Sciatic nerve (tissue), 2 donors: ENCODE measurements around the gene FKRP. TPM values are rescaled to one million over a fixed set of nuclear protein-coding genes. Genes with fewer than 3 reads are reported as not detected.

Source experiments
- ATAC-seq: fragments of 200-7000 bp; cut with Tn5 transposase; one replicate; pipeline ENCODE4 v1.9.1; 2020; ENCODE audit warnings: mild to moderate bottlenecking, moderate library complexity
- DNase-seq: peaks from one replicate; pipeline ENCODE4 v3.0.0-alpha.2; 2020; ENCODE audit warnings: low spot score
- intact Hi-C: fragments of 100-400 bp; cut with DNase I; formaldehyde crosslinking; loops from one replicate; pipeline ENCODE4 v1.14.2; 2022
- total RNA-seq: library from RNA; stranded (reverse); fragmentation: NEBNext Ultra II Directional; extraction: Animal tissue kit (Norgen Biotek cat#: 25700); gene quantifications from one replicate; pipeline ENCODE4 v1.2.1, GENCODE V29; 2021
- donor health status: DM: no; HTN: no; CAD: no.
- donor health status: DM: no; HTN: no; CAD: no.

FKRP gene
- total RNA-seq, 1 donor from 2014 or later = 25.2 TPM

DNA sequence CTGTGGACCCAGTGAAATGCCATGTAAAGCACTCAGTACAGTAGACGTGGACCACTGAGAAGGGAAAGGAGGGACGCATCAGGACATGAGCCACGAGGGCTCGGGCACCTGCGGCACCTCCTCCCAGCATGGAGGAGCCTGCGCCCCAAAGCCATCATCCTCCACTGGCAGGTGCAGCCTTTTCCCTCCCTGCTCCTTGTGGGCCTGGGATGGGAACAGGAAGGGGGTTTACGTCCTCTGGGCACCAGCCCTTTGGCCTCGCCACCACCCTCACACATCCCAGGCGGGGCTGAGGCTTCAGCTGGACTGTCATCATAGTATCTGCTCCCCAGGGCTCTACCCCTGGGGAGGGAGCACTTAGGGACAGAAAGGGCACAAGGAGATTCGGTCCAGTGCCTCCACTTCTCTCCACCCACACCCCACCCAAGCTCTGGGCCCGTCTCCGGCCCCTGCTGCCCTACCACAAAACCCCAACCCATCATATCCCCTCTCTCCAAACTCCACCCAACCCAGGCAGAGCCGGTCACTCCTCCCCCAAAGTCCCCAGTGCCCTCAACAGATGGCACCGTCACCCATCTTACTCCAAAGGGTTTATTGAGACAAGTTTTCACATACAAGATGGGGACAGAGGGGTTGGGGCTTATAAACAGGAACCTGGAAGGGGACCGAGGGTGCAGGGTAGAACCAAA, 26.8 kb upstream of the FKRP start:
- DNase-seq = no peak
- intact Hi-C loops = no loop called here
- no peak for ATAC-seq

DNA sequence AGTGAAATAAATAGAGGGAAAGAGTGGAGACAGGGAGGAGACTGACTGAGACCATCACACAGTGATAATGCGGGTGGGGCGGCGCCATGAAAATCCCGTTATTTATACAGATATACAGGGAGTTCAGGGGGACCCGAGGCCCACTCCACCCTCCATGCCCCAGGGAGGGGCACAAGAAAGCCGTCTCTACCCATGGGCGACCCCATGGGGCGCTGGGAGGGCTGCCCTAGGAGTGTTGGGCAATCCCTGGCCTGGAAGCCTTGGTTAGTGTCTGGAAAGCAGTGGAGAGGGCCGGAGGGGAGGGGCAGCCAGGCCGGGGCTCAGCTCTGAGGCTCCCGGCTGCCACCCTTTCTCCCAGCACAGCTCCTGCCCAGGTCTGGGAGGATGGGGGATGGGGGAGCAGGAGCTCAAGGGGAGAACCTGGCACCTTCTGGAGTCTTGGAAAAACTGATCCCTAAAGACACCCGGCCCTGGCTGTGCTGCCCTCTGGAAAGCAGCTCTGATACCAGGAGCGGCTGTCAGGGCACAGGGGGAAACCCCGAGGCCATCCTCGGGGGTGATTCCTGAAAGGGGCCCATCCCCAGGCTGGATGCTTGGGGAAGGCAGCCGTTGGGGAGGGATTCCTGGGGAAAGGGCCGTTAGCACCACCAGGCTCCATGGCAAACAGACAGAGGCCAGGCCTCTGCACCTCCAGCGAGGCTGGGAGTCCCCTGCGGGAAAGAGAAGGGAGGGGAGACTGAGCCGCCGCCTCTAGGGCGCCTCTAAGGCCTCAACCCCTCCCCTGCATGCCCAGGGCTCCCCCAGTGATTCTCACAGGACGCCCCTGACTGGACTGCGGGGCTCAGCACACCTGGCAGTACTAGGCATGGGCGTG, 26.0 kb upstream of the FKRP start:
- intact Hi-C loops = no loop called here
- ATAC-seq (no peak), DNase-seq (no peak)

DNA sequence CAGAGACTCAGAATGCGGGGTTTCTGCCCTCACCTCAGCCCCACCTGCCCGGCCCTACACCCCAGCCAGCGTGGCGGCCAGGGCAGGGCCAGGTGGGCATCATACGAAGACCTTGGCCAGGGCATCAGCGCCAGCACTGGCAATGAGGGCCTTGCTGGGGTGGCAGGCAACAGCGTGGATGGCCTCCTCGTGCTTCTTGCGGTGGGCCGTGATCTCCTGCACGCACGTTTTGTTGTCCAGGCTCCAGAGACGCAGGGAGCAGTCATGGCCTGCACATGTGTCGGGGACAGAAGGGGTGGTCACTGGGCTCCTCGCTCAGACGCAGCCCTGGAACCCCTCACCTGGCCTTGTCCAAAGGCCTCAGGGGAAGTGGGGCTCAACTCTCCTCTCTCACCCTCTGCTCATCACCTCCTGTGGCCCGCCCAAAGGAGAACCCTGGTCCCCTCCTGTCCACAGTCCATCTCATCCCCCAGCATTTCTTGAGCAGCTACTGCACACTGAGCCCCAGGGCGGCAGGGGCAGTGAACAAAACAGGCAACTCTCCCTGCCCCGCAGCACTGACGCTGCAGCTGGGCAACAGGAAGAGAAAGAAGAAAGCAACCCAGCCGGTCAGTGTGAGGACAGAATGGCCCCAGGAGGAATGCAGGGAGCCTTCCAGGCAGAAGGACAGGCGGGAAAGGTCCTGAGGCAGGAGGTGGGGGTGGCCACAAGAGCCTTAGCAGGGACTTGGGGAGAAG, 25.2 kb upstream of the FKRP start:
- DNase-seq (no peak), ATAC-seq (no peak)
- intact Hi-C loops = no loop called here

DNA sequence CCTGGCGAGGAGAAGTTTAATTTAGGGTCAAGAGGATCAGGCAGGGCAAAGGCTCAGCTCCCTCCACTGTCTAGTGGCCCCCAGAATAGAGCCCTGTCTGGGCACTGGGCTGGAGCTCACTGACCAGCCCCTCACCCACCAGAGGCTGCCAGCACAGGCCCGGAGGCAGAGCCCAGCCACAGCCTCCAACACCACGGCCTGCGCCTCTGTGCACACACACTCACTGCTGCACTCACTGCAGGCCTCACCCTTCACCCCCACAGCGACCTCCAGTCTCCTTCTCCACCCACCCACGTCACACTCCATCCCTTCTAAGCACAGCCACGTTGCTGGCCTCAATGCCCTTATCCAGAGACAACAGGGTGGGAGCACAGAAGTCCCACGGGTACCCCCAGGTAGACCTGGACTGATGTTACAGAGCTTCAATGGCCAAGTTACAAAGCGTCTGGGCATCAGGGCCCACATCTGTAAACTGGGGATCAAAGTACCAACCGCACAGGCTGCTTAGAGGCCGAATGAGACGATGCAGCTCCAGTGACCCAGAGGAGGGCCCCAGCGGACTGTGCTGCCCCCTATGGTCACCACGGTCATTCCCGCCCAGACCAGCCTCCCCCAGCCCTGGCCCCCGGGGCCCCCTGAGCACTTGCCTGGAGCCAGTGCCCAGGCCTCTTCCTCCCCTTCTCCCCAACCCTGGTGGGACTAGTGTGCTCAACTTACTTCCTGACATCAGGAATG, 24.4 kb upstream of the FKRP start:
- ATAC-seq = no peak
- peak; percentile 59 for DNase-seq
- intact Hi-C loops = no loop called here

- ATAC-seq = no peak
- intact Hi-C loops = no loop called here
- DNase-seq = peak; percentile 56
Measured at GRCh38 chr19:46722004-46722380, 23.9 kb upstream of the FKRP start.

DNA sequence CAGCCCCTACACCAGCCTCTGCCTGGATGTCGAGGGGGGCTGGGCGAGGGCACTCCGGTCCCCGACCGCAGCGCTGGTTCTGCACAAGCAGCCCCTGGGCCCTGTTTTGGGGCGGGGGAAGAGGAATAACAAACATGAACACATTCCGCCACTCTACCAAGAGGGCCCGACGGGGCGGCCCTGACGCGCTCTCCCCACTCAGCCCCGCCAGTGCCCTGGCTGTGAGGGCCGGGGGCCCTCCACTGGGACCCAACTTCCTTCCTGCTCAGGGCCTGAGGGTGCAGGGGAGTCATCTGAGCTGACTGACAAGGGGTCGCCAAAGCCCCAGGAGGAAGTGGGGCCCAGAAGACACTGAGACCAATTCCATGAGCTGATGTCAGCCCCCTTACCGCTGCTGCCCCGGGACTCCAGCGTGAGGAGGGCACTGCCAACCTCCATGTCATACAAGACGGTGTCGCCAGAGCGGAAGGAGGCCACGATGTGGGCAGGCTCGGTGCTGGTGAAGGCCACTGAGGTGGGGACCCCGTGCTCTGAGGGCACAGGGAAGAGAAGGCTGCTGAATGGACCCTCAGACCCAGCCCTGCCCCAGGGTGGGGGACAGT, 23.3 kb upstream of the FKRP start:
- ATAC-seq = no peak
- intact Hi-C loops = no loop called here
- peak; percentile 57 for DNase-seq

- intact Hi-C loops = no loop called here
- ATAC-seq = no peak
Measured at GRCh38 chr19:46723023-46723461, 22.8 kb upstream of the FKRP start.

GRCh38 chr19:46723471-46723870, 22.4 kb upstream of the FKRP start:
- DNase-seq (no peak), ATAC-seq (no peak)
- intact Hi-C loops = no loop called here

More at GRCh38 chr19:46723023-46723461, 22.8 kb upstream of the FKRP start:
- DNase-seq = no peak

DNA sequence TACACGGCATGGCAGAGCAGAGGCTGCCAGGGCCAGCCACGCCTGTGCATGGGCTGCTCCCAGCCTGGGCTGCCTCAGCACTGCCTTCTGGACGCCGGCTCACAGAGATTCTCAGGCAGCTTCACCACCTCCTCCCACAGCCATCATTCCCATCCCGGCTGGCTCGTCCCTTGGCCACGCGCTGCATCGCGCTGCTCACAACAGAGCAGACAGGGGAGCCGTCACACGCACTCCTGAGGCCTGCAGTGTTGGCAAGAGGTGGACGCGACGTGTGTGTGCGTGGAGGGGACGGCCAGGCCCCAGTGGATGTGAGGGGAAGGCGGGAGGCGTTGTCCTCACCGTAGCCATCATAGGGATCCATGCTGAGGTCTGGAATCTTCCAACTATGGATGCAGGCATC, 21.4 kb upstream of the FKRP start:
- DNase-seq (no peak), ATAC-seq (no peak)
- intact Hi-C loops = no loop called here

DNA sequence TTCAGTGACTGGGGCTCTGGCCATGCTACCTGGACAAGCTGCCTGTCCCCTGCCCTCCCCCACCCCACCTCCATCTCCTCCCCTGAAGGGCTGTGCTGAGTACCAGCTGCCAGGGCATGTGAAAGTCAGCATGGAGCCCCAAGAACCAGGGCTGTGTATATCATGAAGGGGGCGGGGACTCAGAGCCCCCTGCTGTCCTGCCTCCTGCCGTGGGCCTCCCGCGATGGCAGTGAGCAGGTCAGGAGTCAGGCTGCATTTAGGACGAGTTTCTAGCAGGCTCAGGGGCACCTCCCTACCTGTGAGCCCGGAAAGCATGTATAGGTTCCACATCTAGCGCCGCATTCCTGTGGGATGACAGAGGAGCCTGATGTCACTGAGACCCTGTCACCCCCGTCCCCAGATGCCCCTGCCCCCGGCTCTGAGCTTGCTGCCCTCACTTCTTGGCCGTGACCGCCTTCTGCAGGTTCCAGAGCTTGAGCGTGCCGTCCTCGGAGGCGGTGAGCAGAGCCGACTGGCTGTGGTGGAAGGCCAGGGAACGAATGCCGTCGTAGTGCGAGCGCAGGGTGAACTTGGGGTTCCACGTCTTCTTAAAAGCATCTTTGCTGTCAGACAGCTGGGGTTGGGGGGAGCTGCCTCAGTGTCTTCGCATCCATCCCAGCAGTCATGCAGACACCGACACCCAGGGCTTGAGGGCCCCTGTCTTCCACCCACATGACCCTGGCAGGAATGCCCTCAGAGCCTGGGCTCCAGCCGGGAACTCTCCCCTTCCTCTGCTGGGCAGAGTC, 20.6 kb upstream of the FKRP start:
- ATAC-seq = no peak
- intact Hi-C loops = no loop called here

DNA sequence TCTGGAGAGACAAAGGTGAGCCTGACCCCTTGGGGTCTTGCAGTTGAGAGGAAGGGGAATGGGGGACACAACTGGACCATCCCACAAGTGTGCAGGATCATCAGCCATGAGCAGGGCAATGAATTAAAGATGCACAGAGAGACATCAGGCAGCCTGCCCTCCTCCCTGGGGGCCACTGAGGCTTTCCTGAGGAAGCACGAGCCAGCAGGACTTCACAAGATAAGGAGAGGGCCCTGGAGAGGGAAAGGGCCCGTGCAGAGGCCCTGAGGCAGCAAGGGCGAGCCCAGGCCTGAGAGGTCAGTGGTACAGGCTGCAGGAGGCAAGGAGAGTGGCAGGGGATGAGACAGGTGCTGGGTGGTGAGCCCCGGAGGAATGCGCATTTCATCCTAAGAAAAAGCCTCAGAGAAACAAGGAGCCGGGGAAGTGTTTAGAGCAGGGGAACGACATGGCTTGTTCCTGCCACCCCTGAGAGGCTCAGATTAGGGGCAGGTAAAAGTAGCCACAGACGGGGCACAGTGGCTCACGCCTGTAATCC, 19.9 kb upstream of the FKRP start:
- intact Hi-C loops = no loop called here
- no peak for DNase-seq
- no peak for ATAC-seq

More for the DNA sequence above, 20.6 kb upstream of the FKRP start:
- peak; percentile 57 for DNase-seq

GRCh38 chr19:46726551-46726950, 19.3 kb upstream of the FKRP start:
- peak; percentile 55 for DNase-seq
- intact Hi-C loops = no loop called here
- ATAC-seq = no peak

- DNase-seq = peak; percentile 59
- no peak for ATAC-seq
- intact Hi-C loops = no loop called here
Measured at GRCh38 chr19:46726971-46727501, 18.8 kb upstream of the FKRP start.

- ATAC-seq (no peak), DNase-seq (no peak)
- intact Hi-C loops = no loop called here
Measured at GRCh38 chr19:46727757-46728156, 18.1 kb upstream of the FKRP start.

GRCh38 chr19:46728208-46728607, 17.6 kb upstream of the FKRP start:
- intact Hi-C loops = no loop called here
- ATAC-seq = no peak

GRCh38 chr19:46728693-46729339, 17.0 kb upstream of the FKRP start:
- intact Hi-C loops = no loop called here
- ATAC-seq (peak; percentile 65), DNase-seq (peak; percentile 84)

More at GRCh38 chr19:46728208-46728607, 17.6 kb upstream of the FKRP start:
- peak; percentile 56 for DNase-seq

GRCh38 chr19:46729696-46730095, 16.2 kb upstream of the FKRP start:
- intact Hi-C loops = no loop called here
- ATAC-seq = no peak

More at GRCh38 chr19:46729696-46730095, 16.2 kb upstream of the FKRP start:
- DNase-seq = no peak
